AG10803 (cell line): ENCODE data around the gene SELENOO.

Source experiments
- DNase-seq: peaks from one replicate; pipeline ENCODE4 v3.0.0; 2010; ENCODE audit warnings: low read depth
- H3K4me3 ChIP-seq: 2 replicates; pipeline ENCODE4 v1.5.1; 2011; ENCODE audit warnings: mild to moderate bottlenecking, low read length, control low read depth
- TF ChIP-seq, protein P1 (sequence below): conservative IDR thresholded peaks from 2 replicates; pipeline ENCODE4 v1.5.1; 2011; ENCODE audit warnings: mild to moderate bottlenecking, low read length, control low read depth, inconsistent platforms

SELENOO gene

GRCh38 chr22:50184004-50184901, 16.6 kb upstream of the SELENOO start:
- H3K4me3 ChIP-seq: no peak overlapping the region
- TF ChIP-seq, protein P1, sequence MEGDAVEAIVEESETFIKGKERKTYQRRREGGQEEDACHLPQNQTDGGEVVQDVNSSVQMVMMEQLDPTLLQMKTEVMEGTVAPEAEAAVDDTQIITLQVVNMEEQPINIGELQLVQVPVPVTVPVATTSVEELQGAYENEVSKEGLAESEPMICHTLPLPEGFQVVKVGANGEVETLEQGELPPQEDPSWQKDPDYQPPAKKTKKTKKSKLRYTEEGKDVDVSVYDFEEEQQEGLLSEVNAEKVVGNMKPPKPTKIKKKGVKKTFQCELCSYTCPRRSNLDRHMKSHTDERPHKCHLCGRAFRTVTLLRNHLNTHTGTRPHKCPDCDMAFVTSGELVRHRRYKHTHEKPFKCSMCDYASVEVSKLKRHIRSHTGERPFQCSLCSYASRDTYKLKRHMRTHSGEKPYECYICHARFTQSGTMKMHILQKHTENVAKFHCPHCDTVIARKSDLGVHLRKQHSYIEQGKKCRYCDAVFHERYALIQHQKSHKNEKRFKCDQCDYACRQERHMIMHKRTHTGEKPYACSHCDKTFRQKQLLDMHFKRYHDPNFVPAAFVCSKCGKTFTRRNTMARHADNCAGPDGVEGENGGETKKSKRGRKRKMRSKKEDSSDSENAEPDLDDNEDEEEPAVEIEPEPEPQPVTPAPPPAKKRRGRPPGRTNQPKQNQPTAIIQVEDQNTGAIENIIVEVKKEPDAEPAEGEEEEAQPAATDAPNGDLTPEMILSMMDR: no peak
- DNase-seq: peak; percentile 65

GRCh38 chr22:50184902-50185374, 15.9 kb upstream of the SELENOO start:
- no peak for DNase-seq
- H3K4me3 ChIP-seq: peak overlapping the region; percentile 67
- TF ChIP-seq, protein P1: no peak

DNA sequence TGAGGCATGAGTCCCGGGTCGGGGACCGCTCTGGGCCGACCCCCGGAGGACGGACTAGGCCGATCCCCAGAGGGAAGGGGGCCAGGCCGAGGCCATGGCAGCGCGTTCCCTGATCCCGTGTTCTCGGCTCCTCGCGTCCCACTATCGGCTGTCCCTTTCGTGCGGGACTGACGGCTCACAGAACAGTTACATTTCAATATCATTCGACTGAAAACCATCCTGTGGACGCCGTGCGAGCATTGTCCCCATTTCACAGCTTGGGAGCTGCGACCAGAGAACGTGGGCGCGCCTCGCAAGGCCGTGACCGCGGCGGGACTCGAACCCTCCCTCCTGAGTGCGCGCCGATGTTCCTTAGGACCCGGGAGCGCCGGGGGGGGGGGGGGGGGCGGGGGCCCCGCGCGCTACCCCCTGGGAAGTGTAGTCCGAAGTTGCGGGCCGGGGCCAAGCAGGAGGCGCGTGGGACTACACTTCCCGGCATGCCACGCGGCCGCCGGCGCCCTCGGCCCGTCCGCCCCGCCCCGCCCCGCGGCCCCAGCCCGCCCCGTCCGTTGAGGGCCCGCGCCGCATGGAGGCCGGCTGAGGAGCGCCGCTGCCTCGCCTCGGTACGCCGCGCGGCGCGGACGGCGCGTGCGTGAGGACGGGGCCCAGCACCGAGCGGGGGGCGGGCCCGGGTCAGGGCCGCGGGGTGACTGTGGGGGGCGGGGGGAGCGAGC, 15.3 kb upstream of the SELENOO start, which contains the start of gene TRABD:
Gene TRABD (plus strand): TSS at position 539 of the 713 bp plus-strand sequence. CDS start 7,148 bp downstream, outside the sequence.
- peak; percentile 87 for DNase-seq
- TF ChIP-seq, protein P1: no peak
- H3K4me3 ChIP-seq: peak within 1 kb of the TSS; percentile 67

- DNase-seq: no peak
- H3K4me3 ChIP-seq: peak overlapping the region; percentile 67
- TF ChIP-seq, protein P1: no peak
Measured at GRCh38 chr22:50186181-50186714, 14.6 kb upstream of the SELENOO start.

- TF ChIP-seq, protein P1: no peak
- H3K4me3 ChIP-seq: peak overlapping the region; percentile 67
- DNase-seq: peak; percentile 36
Measured at GRCh38 chr22:50186761-50187523, 13.9 kb upstream of the SELENOO start.

- TF ChIP-seq, protein P1: no peak
- DNase-seq: no peak
- no peak overlapping the region for H3K4me3 ChIP-seq
Measured at GRCh38 chr22:50188356-50188755, 12.5 kb upstream of the SELENOO start.
